Measurements from ENCODE around the gene AKAP11.

Gene AKAP11

DNA sequence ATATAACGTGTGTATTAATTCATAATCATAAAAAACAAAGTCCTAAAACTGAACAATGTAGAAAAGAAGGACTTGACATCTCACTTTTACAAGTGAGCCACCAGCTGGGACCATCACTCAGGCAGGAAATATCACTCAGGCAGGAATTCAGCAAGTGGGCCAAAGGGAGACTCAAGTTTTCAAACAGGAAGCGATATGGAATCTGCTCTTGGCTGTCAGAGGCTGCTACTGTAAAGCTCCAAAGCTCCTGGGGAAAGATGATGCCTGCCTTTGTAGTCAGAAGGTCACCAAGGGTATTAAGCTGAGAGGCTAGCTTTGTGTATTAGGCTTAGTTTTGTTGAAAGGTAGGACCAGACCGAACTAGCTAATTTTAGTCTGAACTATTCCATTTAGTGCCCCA lies 5.5 kb upstream of the AKAP11 start:
- H2AFZ ChIP-seq (ENCODE audit: low read depth, low read length): 0 out of 2 replicates have a peak overlapping the region, but pooled peaks have one; percentile 20

DNA sequence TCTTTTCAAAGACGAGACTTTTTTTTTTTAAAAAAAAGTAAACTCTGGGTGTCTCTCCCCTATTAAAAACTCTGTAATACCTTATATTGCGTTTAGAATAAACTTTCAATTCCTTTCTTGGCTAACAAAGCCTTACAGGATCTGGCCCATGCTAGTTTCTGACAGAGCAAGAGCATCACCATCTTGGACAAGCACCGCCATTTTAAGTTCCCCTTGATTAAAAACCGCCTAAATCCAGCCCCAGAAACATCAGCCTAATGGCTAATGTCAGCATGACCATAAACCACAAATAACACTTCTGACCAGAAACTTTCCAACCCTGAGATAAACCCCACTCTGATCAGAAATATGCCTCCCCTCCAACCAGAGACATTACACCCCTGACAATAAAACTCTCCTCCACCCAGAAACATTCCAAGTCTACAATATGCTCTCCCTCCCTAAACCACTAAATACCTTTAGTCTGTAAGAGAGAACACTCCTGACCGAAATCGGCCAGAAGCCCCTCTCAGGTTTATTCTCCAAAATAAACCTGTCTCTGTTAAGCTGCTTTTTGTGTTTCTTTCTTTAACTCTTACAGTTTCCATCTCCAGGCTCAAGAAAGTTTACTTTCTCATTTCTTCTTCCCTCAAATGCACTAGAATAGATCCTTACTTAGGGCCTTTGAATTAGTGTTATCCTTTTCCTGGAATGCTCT lies 1.6 kb upstream of the AKAP11 start:
- DNase-seq (no peak), ATAC-seq (ENCODE audit: insufficient read depth, low read depth) (no peak)
- Histone ChIP-seq H2AFZ (ENCODE audit: low read depth, low read length) (peak overlapping the region; percentile 96), H3K4me2 (ENCODE audit: insufficient read depth, low read length) (peak overlapping the region; percentile 84; the same call in 1 of the 2 replicates), H3K36me3 (ENCODE audit: insufficient read depth, low read length) (no peaks in the 10 kb centered on the region), H3K9me3 (ENCODE audit: insufficient read depth, low read length, severe bottlenecking) (peaks cover 3% of the 10 kb centered on the region), H3K27me3 (ENCODE audit: insufficient read depth, low read length, poor library complexity) (no peaks in the 10 kb centered on the region), H3K4me1 (ENCODE audit: insufficient read depth, low read length) (peaks cover 39% of the 10 kb centered on the region), H3K4me3 (ENCODE audit: low read depth in 1 of 2, low read length in 2 of 2) (no peak overlapping the region), H3K79me2 (ENCODE audit: insufficient read depth, low read length) (peaks cover 37% of the 10 kb centered on the region), H3K27ac (ENCODE audit: low read length) (no peak overlapping the region), H3K9ac (ENCODE audit: low read depth, low read length) (no peak overlapping the region), H4K20me1 (ENCODE audit: insufficient read depth, low read length) (no peaks in the 10 kb centered on the region)
- TF ChIP-seq, protein P1, sequence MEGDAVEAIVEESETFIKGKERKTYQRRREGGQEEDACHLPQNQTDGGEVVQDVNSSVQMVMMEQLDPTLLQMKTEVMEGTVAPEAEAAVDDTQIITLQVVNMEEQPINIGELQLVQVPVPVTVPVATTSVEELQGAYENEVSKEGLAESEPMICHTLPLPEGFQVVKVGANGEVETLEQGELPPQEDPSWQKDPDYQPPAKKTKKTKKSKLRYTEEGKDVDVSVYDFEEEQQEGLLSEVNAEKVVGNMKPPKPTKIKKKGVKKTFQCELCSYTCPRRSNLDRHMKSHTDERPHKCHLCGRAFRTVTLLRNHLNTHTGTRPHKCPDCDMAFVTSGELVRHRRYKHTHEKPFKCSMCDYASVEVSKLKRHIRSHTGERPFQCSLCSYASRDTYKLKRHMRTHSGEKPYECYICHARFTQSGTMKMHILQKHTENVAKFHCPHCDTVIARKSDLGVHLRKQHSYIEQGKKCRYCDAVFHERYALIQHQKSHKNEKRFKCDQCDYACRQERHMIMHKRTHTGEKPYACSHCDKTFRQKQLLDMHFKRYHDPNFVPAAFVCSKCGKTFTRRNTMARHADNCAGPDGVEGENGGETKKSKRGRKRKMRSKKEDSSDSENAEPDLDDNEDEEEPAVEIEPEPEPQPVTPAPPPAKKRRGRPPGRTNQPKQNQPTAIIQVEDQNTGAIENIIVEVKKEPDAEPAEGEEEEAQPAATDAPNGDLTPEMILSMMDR (IDR thresholded peaks at IDR 0.05; ENCODE audit: borderline replicate concordance, extremely low read depth, low read length, poor library complexity, severe bottlenecking): no peak
- no peak for TF ChIP-seq EZH2 (IDR thresholded peaks at IDR 0.05; ENCODE audit: borderline replicate concordance, low read depth, low read length, severe bottlenecking)

More for the DNA sequence above, 5.5 kb upstream of the AKAP11 start:
- no peak overlapping the region for H3K9ac ChIP-seq (ENCODE audit: low read depth, low read length)
- H3K9me3 ChIP-seq (ENCODE audit: insufficient read depth, low read length, severe bottlenecking): peaks cover 3% of the 10 kb centered on the region
- peaks cover 3% of the 10 kb centered on the region; the same call in 1 of the 2 replicates for H3K79me2 ChIP-seq (ENCODE audit: insufficient read depth, low read length)
- no peak overlapping the region for H3K27ac ChIP-seq (ENCODE audit: low read length)
- TF ChIP-seq, protein P1 (IDR thresholded peaks at IDR 0.05; ENCODE audit: borderline replicate concordance, extremely low read depth, low read length, poor library complexity, severe bottlenecking): no peak
- no peak for TF ChIP-seq EZH2 (IDR thresholded peaks at IDR 0.05; ENCODE audit: borderline replicate concordance, low read depth, low read length, severe bottlenecking)
- no peak for ATAC-seq (ENCODE audit: insufficient read depth, low read depth)
- no peak overlapping the region for H3K4me3 ChIP-seq (ENCODE audit: low read depth in 1 of 2, low read length in 2 of 2)
- DNase-seq: no peak
- H3K36me3 ChIP-seq (ENCODE audit: insufficient read depth, low read length): no peaks in the 10 kb centered on the region
- H3K4me1 ChIP-seq (ENCODE audit: insufficient read depth, low read length): peaks cover 10% of the 10 kb centered on the region
- no peaks in the 10 kb centered on the region for H3K27me3 ChIP-seq (ENCODE audit: insufficient read depth, low read length, poor library complexity)
- no peaks in the 10 kb centered on the region for H4K20me1 ChIP-seq (ENCODE audit: insufficient read depth, low read length)
- H3K4me2 ChIP-seq (ENCODE audit: insufficient read depth, low read length): no peak overlapping the region

DNA sequence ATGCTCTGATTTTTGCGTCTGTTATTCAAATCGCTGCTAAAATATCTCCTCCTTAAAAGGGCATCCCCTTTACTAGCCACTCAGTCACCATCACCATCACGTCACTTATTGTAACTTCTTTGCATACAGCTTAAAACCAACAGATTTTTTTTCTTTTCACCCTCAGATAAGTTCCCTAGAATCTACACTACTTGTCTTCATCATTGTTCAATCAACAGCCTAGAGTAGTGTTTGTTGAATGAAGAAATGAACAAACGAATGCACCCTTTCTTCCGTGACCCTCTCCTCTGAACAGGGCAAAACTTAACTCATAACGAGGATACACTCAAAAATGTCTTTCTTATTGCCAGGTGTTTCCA lies 1.1 kb upstream of the AKAP11 start:
- DNase-seq: no peak
- ATAC-seq (ENCODE audit: insufficient read depth, low read depth): no peak
- peak overlapping the region in 1 of 2 experiments; percentile 73; a peak in 3 of 4 replicates for H3K4me3 ChIP-seq (ENCODE audit: low read depth in 1 of 2, low read length in 2 of 2)
- H3K4me1 ChIP-seq (ENCODE audit: insufficient read depth, low read length): peaks cover 43% of the 10 kb centered on the region
- peak overlapping the region; percentile 84 for H3K4me2 ChIP-seq (ENCODE audit: insufficient read depth, low read length)
- H4K20me1 ChIP-seq (ENCODE audit: insufficient read depth, low read length): no peaks in the 10 kb centered on the region
- H2AFZ ChIP-seq (ENCODE audit: low read depth, low read length): peak overlapping the region; percentile 96
- peak overlapping the region; percentile 65 for H3K9ac ChIP-seq (ENCODE audit: low read depth, low read length)
- H3K27ac ChIP-seq (ENCODE audit: low read length): peak overlapping the region; percentile 85
- peaks cover 42% of the 10 kb centered on the region for H3K79me2 ChIP-seq (ENCODE audit: insufficient read depth, low read length)
- H3K27me3 ChIP-seq (ENCODE audit: insufficient read depth, low read length, poor library complexity): no peaks in the 10 kb centered on the region
- peaks cover 3% of the 10 kb centered on the region for H3K9me3 ChIP-seq (ENCODE audit: insufficient read depth, low read length, severe bottlenecking)
- 0 out of 2 replicates have a peak, but pooled peaks cover 3% of the 10 kb centered on the region for H3K36me3 ChIP-seq (ENCODE audit: insufficient read depth, low read length)
- TF ChIP-seq, protein P1 (IDR thresholded peaks at IDR 0.05; ENCODE audit: borderline replicate concordance, extremely low read depth, low read length, poor library complexity, severe bottlenecking): no peak
- no peak for TF ChIP-seq EZH2 (IDR thresholded peaks at IDR 0.05; ENCODE audit: borderline replicate concordance, low read depth, low read length, severe bottlenecking)

All from DND-41 (cell line).